OCI-LY1 (cell line): ENCODE data around the gene NCS1.

Experiments used
- EZH2 ChIP-seq: fragments of 200-600 bp; sonication (generic), shearing (Covaris generic); IDR thresholded peaks from 2 replicates; pipeline ENCODE4 v1.8.0; 2017; ENCODE audit warnings: borderline replicate concordance, mixed run types, mild to moderate bottlenecking, antibody characterized with exemption, low read length, moderate library complexity, mixed read lengths
- TF ChIP-seq, protein P1 (sequence below): fragments of 200-600 bp; sonication (generic), shearing (Covaris generic); IDR thresholded peaks from 2 replicates; pipeline ENCODE4 v1.5.1; 2017; ENCODE audit warnings: mild to moderate bottlenecking, antibody characterized with exemption, low read length, moderate library complexity, mixed read lengths

DNA sequence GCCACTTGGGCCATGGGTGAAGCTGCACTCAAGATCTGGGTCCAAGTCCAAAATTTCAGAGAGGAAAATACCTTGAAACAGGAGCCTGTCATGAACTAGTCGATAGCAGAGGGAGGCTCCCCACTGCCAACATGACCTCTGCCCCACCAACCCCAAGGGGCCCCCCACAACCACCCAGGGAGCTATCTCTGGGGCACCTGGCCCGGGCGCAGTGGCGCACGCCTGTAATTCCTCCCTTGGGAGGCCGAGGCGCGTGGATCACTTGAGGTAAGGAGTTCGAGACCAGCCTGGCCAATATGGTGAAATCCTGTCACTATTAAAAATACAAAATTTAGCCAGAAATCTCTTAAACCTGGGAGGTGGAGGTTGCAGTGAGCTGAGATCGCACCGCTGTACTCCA lies 73.3 kb downstream of the NCS1 start:
- TF ChIP-seq EZH2: no peak
- TF ChIP-seq, protein P1, sequence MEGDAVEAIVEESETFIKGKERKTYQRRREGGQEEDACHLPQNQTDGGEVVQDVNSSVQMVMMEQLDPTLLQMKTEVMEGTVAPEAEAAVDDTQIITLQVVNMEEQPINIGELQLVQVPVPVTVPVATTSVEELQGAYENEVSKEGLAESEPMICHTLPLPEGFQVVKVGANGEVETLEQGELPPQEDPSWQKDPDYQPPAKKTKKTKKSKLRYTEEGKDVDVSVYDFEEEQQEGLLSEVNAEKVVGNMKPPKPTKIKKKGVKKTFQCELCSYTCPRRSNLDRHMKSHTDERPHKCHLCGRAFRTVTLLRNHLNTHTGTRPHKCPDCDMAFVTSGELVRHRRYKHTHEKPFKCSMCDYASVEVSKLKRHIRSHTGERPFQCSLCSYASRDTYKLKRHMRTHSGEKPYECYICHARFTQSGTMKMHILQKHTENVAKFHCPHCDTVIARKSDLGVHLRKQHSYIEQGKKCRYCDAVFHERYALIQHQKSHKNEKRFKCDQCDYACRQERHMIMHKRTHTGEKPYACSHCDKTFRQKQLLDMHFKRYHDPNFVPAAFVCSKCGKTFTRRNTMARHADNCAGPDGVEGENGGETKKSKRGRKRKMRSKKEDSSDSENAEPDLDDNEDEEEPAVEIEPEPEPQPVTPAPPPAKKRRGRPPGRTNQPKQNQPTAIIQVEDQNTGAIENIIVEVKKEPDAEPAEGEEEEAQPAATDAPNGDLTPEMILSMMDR: no peak
